Endodermal cell (in vitro differentiated cells): ENCODE measurements around the gene PRKAG3. TPM values are rescaled to one million over a fixed set of nuclear protein-coding genes. Genes with fewer than 3 reads are reported as not detected.

ENCODE experiments used
- DNase-seq: peaks from one replicate; pipeline ENCODE4 v3.0.0-alpha.2; 2017
- H3K27ac ChIP-seq: 2 replicates; pipeline ENCODE4 v1.5.1; 2013; ENCODE audit warnings: mild to moderate bottlenecking, low read depth, low read length, moderate library complexity
- H3K27me3 ChIP-seq: 2 replicates; pipeline ENCODE4 v1.6.1; 2013; ENCODE audit warnings: mild to moderate bottlenecking, low read length, moderate library complexity; ENCODE audit not compliant: insufficient read depth, control insufficient read depth, poor library complexity, severe bottlenecking
- H3K36me3 ChIP-seq: 2 replicates; pipeline ENCODE4 v1.7.0; 2013; ENCODE audit warnings: mild to moderate bottlenecking, low read length, moderate library complexity; ENCODE audit not compliant: control insufficient read depth, insufficient read depth
- H3K4me1 ChIP-seq: one replicate; pipeline ENCODE4 v1.7.0; 2013; ENCODE audit warnings: low read length; ENCODE audit not compliant: control insufficient read depth, insufficient read depth
- H3K4me3 ChIP-seq: 2 replicates; pipeline ENCODE4 v1.5.1; 2013; ENCODE audit warnings: mild to moderate bottlenecking, low read length, moderate library complexity
- H3K9ac ChIP-seq: 2 replicates; pipeline ENCODE4 v1.6.1; 2013; ENCODE audit warnings: mild to moderate bottlenecking, low read length, moderate library complexity; ENCODE audit not compliant: poor library complexity, severe bottlenecking; ENCODE audit errors: extremely low read depth
- H3K9me3 ChIP-seq: 2 replicates; pipeline ENCODE4 v1.6.1; 2013; ENCODE audit warnings: mild to moderate bottlenecking, low read length, moderate library complexity; ENCODE audit not compliant: control insufficient read depth
- H3K27ac Mint-ChIP-seq: 2 replicates; pipeline ENCODE4 v1.8.0; 2020; ENCODE audit warnings: mixed read lengths
- H3K27me3 Mint-ChIP-seq: 2 replicates; pipeline ENCODE4 v1.8.0; 2021; ENCODE audit warnings: mild to moderate bottlenecking, mixed read lengths; ENCODE audit not compliant: insufficient read depth
- H3K36me3 Mint-ChIP-seq: 2 replicates; pipeline ENCODE4 v1.8.0; 2020; ENCODE audit warnings: low read depth, mixed read lengths
- H3K4me1 Mint-ChIP-seq: 2 replicates; pipeline ENCODE4 v1.8.0; 2020; ENCODE audit warnings: mixed read lengths
- H3K4me3 Mint-ChIP-seq: 2 replicates; pipeline ENCODE4 v1.8.0; 2020; ENCODE audit warnings: mild to moderate bottlenecking, moderate library complexity, mixed read lengths
- H3K9me3 Mint-ChIP-seq: 2 replicates; pipeline ENCODE4 v1.8.0; 2020; ENCODE audit warnings: mild to moderate bottlenecking, mixed read lengths
- CTCF ChIP-seq: fragments of 200-600 bp; sonication (generic); conservative IDR thresholded peaks from 2 replicates; pipeline ENCODE4 v1.5.0; 2021; ENCODE audit warnings: antibody characterized with exemption, mild to moderate bottlenecking
- WGBS, 2 experiments: methylation state at CpG; one replicate each; pipeline versions ENCODE4 v1.1.5 to v1.1.7; 2013; ENCODE audit warnings: missing lambda C conversion rate in 2 of 2, mixed read lengths in 1 of 2; ENCODE audit not compliant: insufficient coverage in 1 of 2, insufficient read length in 1 of 2; 5-methylcytosine and 5-hydroxymethylcytosine counted together
- total RNA-seq, 2 donors: library from RNA; stranded (reverse); fragmentation: NEBNext Ultra II Directional in 1 of 2; extraction: Animal tissue kit (Norgen Biotek cat#: 25700) in 1 of 2; gene quantifications; 2 replicates in 1 of 2; 3 replicates in 1 of 2; pipeline ENCODE4 v1.2.1, GENCODE V29; 2021

The PRKAG3 gene
- total RNA-seq, 2 donors from 2014 or later, result not detected

GRCh38 chr2:218875692-218876246, 44.2 kb upstream of the PRKAG3 start:
- no peak overlapping the region for H3K27ac ChIP-seq
- H3K9ac ChIP-seq, result no peak overlapping the region
- Mint-ChIP-seq H3K27me3 (peaks cover 97% of the 10 kb centered on the region), H3K9me3 (peaks cover 3% of the 10 kb centered on the region), H3K36me3 (no peaks in the 10 kb centered on the region), H3K4me1 (peaks cover 9% of the 10 kb centered on the region), H3K27ac (no peak overlapping the region), H3K4me3 (no peak overlapping the region)
- H3K36me3 ChIP-seq, result no peaks in the 10 kb centered on the region
- H3K9me3 ChIP-seq, result peaks cover 10% of the 10 kb centered on the region
- WGBS, 2 experiments, result 37 to 52% methylated on average over 2 of the region's 2 CpGs
- no peak for TF ChIP-seq CTCF
- no peak for DNase-seq
- H3K4me3 ChIP-seq, result no peak overlapping the region
- no peaks in the 10 kb centered on the region for H3K4me1 ChIP-seq
- H3K27me3 ChIP-seq, result peaks cover 98% of the 10 kb centered on the region

GRCh38 chr2:218873359-218874194, 42.0 kb upstream of the PRKAG3 start:
- H3K27me3 ChIP-seq, result peaks cover 98% of the 10 kb centered on the region
- H3K4me3 ChIP-seq, result no peak overlapping the region
- no peak overlapping the region for H3K27ac ChIP-seq
- WGBS, 2 experiments, result 19 to 25% methylated on average over 39 to 86 of the region's 86 CpGs
- Mint-ChIP-seq H3K4me1 (peaks cover 4% of the 10 kb centered on the region), H3K27me3 (peaks cover 99% of the 10 kb centered on the region), H3K27ac (no peak overlapping the region), H3K36me3 (no peaks in the 10 kb centered on the region), H3K9me3 (peaks cover 3% of the 10 kb centered on the region), H3K4me3 (peak overlapping the region; percentile 24)
- H3K4me1 ChIP-seq, result no peaks in the 10 kb centered on the region
- DNase-seq, result peak; percentile 75
- H3K9ac ChIP-seq, result no peak overlapping the region
- TF ChIP-seq CTCF, result no peak
- H3K36me3 ChIP-seq, result no peaks in the 10 kb centered on the region
- H3K9me3 ChIP-seq, result peaks cover 10% of the 10 kb centered on the region

- Histone ChIP-seq H3K4me1 (no peaks in the 10 kb centered on the region), H3K4me3 (no peak overlapping the region), H3K36me3 (no peaks in the 10 kb centered on the region), H3K27me3 (peaks cover 98% of the 10 kb centered on the region), H3K9ac (no peak overlapping the region), H3K27ac (no peak overlapping the region), H3K9me3 (peaks cover 10% of the 10 kb centered on the region)
- H3K4me3 Mint-ChIP-seq, result peak overlapping the region; percentile 24
- DNase-seq, result peak; percentile 79
- no peak for TF ChIP-seq CTCF
- no peak overlapping the region for H3K27ac Mint-ChIP-seq
- H3K36me3 Mint-ChIP-seq, result no peaks in the 10 kb centered on the region
- peaks cover 99% of the 10 kb centered on the region for H3K27me3 Mint-ChIP-seq
- 25 to 41% methylated on average over 7 to 22 of the region's 22 CpGs for WGBS, 2 experiments
- peaks cover 4% of the 10 kb centered on the region for H3K4me1 Mint-ChIP-seq
- peaks cover 3% of the 10 kb centered on the region for H3K9me3 Mint-ChIP-seq
These were observed 41.2 kb upstream of the PRKAG3 start for GRCh38 chr2:218872645-218873358.
